WTC11 (cell line): ENCODE measurements around the gene TPD52L2. TPM values are rescaled to one million over a fixed set of nuclear protein-coding genes. Genes with fewer than 3 reads are reported as not detected.

Experiments used
- ATAC-seq: fragments of 200-7000 bp; cut with Tn5 transposase; 2 replicates; pipeline ENCODE4 v1.10.0; 2021; ENCODE audit warnings: mild to moderate bottlenecking, moderate library complexity
- CTCF ChIA-PET: fragments of 300-600 bp; sonication (Branson Sonifier 250); formaldehyde crosslinking; loops from one replicate; lab custom pipeline; 2021; ENCODE audit warnings: antibody characterized with exemption; lab: Charles Lee
- POLR2A ChIA-PET: fragments of 350-600 bp; sonication (Branson Sonifier 250); formaldehyde crosslinking; loops from one replicate; lab custom pipeline; 2021; ENCODE audit warnings: antibody characterized with exemption; lab: Charles Lee
- DNase-seq: peaks from one replicate; pipeline ENCODE4 v3.0.0; 2021; ENCODE audit warnings: low spot score
- H3K27ac Mint-ChIP-seq: 2 replicates; pipeline ENCODE4 v1.8.0; 2021; ENCODE audit warnings: mixed read lengths
- H3K27me3 Mint-ChIP-seq: 2 replicates; pipeline ENCODE4 v1.8.0; 2021; ENCODE audit warnings: low read depth, mild to moderate bottlenecking, moderate library complexity, mixed read lengths
- H3K36me3 Mint-ChIP-seq: 2 replicates; pipeline ENCODE4 v1.8.0; 2021; ENCODE audit warnings: mixed read lengths
- H3K4me1 Mint-ChIP-seq: 2 replicates; pipeline ENCODE4 v1.8.0; 2022; ENCODE audit warnings: mixed read lengths
- H3K4me3 Mint-ChIP-seq: 2 replicates; pipeline ENCODE4 v1.8.0; 2021; ENCODE audit warnings: mild to moderate bottlenecking, moderate library complexity, mixed read lengths
- H3K9me3 Mint-ChIP-seq: 2 replicates; pipeline ENCODE4 v1.8.0; 2021; ENCODE audit warnings: mixed read lengths
- AFF4 ChIP-seq: sonication (generic); formaldehyde crosslinking; IDR thresholded peaks from 2 replicates; pipeline ENCODE4 v1.8.1; 2023; ENCODE audit warnings: mild to moderate bottlenecking, missing genetic modification reagents, borderline replicate concordance
- AR ChIP-seq: fragments of 250-450 bp; sonication (Bioruptor Pico); IDR thresholded peaks from 2 replicates; pipeline ENCODE4 v1.9.0; 2021; ENCODE audit warnings: mild to moderate bottlenecking
- E2F5 ChIP-seq: sonication (generic); formaldehyde crosslinking; IDR thresholded peaks from 2 replicates; pipeline ENCODE4 v1.8.1; 2022; ENCODE audit warnings: mild to moderate bottlenecking, moderate library complexity, missing genetic modification reagents
- ELF4 ChIP-seq: sonication (generic); formaldehyde crosslinking; IDR thresholded peaks from 2 replicates; pipeline ENCODE4 v1.8.1; 2022; ENCODE audit warnings: low read depth, mild to moderate bottlenecking, moderate library complexity, missing genetic modification reagents
- GRHL2 ChIP-seq: fragments of 250-450 bp; sonication (Bioruptor Pico); IDR thresholded peaks from 2 replicates; pipeline ENCODE4 v1.8.0; 2022; ENCODE audit warnings: mild to moderate bottlenecking, moderate library complexity; ENCODE audit not compliant: insufficient replicate concordance, severe bottlenecking
- HMGA2 ChIP-seq: fragments of 250-450 bp; sonication (Bioruptor Pico); IDR thresholded peaks from 2 replicates; pipeline ENCODE4 v1.4.0; 2021; ENCODE audit warnings: mild to moderate bottlenecking, moderate library complexity
- HMGXB4 ChIP-seq: sonication (generic); formaldehyde crosslinking; IDR thresholded peaks from 2 replicates; pipeline ENCODE4 v1.8.1; 2023; ENCODE audit warnings: mild to moderate bottlenecking, moderate library complexity, missing genetic modification reagents
- IRF2 ChIP-seq: sonication (generic); formaldehyde crosslinking; IDR thresholded peaks from 2 replicates; pipeline ENCODE4 v1.8.0; 2022; ENCODE audit warnings: low read depth, missing genetic modification reagents, borderline replicate concordance
- KAT7 ChIP-seq: sonication (generic); formaldehyde crosslinking; IDR thresholded peaks from 2 replicates; pipeline ENCODE4 v1.8.1; 2023; ENCODE audit warnings: missing genetic modification reagents, mild to moderate bottlenecking, borderline replicate concordance
- MYBL2 ChIP-seq: sonication (generic); formaldehyde crosslinking; IDR thresholded peaks from 2 replicates; pipeline ENCODE4 v1.8.1; 2023; ENCODE audit warnings: mild to moderate bottlenecking, moderate library complexity, missing genetic modification reagents
- NFYB ChIP-seq: sonication (generic); formaldehyde crosslinking; conservative IDR thresholded peaks from 2 replicates; pipeline ENCODE4 v1.8.0; 2022; ENCODE audit warnings: low read depth, missing genetic modification reagents
- PRDM15 ChIP-seq: sonication (generic); formaldehyde crosslinking; IDR thresholded peaks from 2 replicates; pipeline ENCODE4 v1.8.0; 2022; ENCODE audit warnings: missing genetic modification reagents
- SMAD4 ChIP-seq: sonication (generic); formaldehyde crosslinking; IDR thresholded peaks from 2 replicates; pipeline ENCODE4 v1.8.0; 2022; ENCODE audit warnings: mild to moderate bottlenecking, missing genetic modification reagents
- SOX15 ChIP-seq: fragments of 250-450 bp; sonication (Bioruptor Pico); IDR thresholded peaks from 2 replicates; pipeline ENCODE4 v1.9.0; 2021; ENCODE audit warnings: mild to moderate bottlenecking
- STAT6 ChIP-seq: sonication (generic); formaldehyde crosslinking; conservative IDR thresholded peaks from 2 replicates; pipeline ENCODE4 v1.8.1; 2023; ENCODE audit warnings: mild to moderate bottlenecking, low read depth, missing genetic modification reagents, moderate library complexity
- TEAD1 ChIP-seq: sonication (generic); formaldehyde crosslinking; IDR thresholded peaks from 2 replicates; pipeline ENCODE4 v1.8.0; 2022; ENCODE audit warnings: mild to moderate bottlenecking, missing genetic modification reagents
- USF1 ChIP-seq: sonication (generic); formaldehyde crosslinking; IDR thresholded peaks from 2 replicates; pipeline ENCODE4 v1.8.0; 2022; ENCODE audit warnings: mild to moderate bottlenecking, missing genetic modification reagents
- total RNA-seq: library from RNA; stranded (reverse); gene quantifications from 3 replicates; pipeline ENCODE4 v1.2.3, GENCODE V29; 2021

Gene TPD52L2
- total RNA-seq, 1 experiment from 2014 or later: 80.8 TPM

GRCh38 chr20:63829603-63829944, 35.5 kb upstream of the TPD52L2 start (continued):
- no peak for TF ChIP-seq MYBL2 (CRISPR knock-in tag)
- no peak for TF ChIP-seq E2F5
- no peak for TF ChIP-seq TEAD1 (CRISPR knock-in tag)
- no peak for TF ChIP-seq AR (CRISPR knock-in tag)
- TF ChIP-seq NFYB (CRISPR knock-in tag): no peak
- TF ChIP-seq HMGA2 (CRISPR knock-in tag): no peak

GRCh38 chr20:63829945-63830835, 34.9 kb upstream of the TPD52L2 start:
- Mint-ChIP-seq H3K36me3 (no peaks in the 10 kb centered on the region), H3K9me3 (no peaks in the 10 kb centered on the region), H3K4me3 (peak overlapping the region; percentile 78), H3K27ac (no peak overlapping the region), H3K4me1 (peaks cover 35% of the 10 kb centered on the region), H3K27me3 (peaks cover 42% of the 10 kb centered on the region)
- DNase-seq (peak; percentile 50), ATAC-seq (no peak)
- POLR2A ChIA-PET: interaction anchor here (0.6 kb wide), 1 partner anchor 34 kb away, joined by 3 read pairs; no protein-coding TSS in a partner anchor
- CTCF ChIA-PET: interaction anchor here (0.6 to 2.7 kb wide), 4 partner anchors 21 to 55 kb away, joined by 3 to 9 read pairs (median 4); no protein-coding TSS in a partner anchor
- TF ChIP-seq PRDM15 (no peak), SOX15 (CRISPR knock-in tag) (no peak), ELF4 (CRISPR knock-in tag) (no peak), AFF4 (CRISPR knock-in tag) (no peak), IRF2 (CRISPR knock-in tag) (no peak), GRHL2 (CRISPR knock-in tag) (no peak), HMGXB4 (CRISPR knock-in tag) (no peak), USF1 (CRISPR knock-in tag) (no peak), STAT6 (no peak), KAT7 (CRISPR knock-in tag) (no peak), SMAD4 (CRISPR knock-in tag) (no peak)
